GM21717 (cell line): ENCODE results near the gene SEMA6A.

Source experiments
- ATAC-seq: cut with Tn5 transposase; IDR thresholded peaks from one replicate; pipeline ENCODE4 v1.9.1; 2021; ENCODE audit warnings: mild to moderate bottlenecking, moderate library complexity; ENCODE audit not compliant: unreplicated experiment

Gene SEMA6A

DNA sequence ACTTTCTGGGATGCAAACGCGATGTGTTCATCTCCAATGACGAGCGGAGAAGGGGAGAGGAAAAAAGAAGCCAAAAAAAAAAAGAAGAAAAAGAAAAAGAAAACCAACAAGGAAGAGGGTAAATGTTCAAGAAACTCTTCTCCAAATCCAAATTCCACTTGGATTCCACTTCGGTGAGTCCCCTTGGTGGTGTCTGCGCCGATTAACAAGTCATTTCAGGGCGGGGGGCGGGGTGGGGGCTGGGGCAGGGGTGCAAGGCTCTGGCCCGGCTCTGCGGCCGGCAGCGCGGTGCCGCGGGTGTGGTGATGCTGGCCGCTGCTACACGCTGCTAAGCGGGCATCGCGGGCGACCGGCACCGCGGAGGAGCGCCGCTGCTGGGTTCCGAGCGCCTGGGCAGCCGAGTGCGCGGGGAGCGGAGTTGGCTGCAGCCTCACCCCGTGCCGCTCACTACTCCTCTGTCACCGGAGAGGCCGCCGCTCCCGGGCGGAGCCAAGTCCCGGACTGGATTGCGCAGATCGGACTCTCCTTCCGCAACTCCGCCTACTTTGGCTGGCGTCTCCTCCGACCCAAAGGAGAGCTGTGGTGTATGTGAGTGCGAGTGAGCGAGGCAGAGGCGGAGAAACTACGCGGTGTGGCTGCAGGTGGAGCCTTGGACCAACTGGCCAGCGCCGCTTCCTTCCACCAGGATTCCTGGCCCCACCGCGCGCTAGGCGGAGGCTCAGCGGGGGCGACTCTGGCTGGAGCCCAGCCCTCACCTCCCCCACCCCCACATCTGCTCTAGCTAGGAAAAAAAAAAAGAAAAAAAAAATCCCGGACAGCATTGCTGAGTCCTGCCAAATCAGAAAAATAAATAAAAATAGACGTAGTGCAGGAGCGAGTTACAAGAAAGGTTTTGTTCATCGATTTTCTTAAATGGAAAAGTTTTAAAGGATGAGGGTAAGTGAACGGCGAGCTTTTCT, at the start of gene SEMA6A:
TSS of gene SEMA6A (minus strand) at position 457 of the 959 bp plus-strand sequence. CDS start 69,879 bp downstream, outside the sequence.
- peak; percentile 59 for ATAC-seq

- ATAC-seq: no peak
These were observed 47.9 kb upstream of the SEMA6A start for GRCh38 chr5:116622375-116623050.

DNA sequence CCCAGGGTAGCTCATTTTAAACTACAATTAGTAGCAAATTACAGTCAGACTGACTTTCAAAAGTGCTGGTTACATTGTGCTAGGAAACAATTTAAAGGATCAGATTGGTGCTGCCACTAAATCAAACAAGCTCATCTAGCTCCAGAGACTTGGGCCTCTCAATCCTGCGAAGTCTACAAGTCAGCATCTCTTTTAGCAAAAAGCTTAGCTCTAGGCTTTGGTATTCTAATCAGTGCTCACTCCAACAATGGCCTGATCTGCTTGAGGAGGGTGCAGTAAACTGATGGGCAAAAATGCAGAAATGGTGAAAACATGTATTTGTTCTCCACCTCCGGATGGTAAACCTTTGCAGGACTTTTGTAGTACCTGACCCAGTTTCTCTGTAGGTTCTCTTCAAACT, 47.0 kb upstream of the SEMA6A start:
- no peak for ATAC-seq

- no peak for ATAC-seq
These were observed 42.3 kb upstream of the SEMA6A start for GRCh38 chr5:116616876-116617275.

DNA sequence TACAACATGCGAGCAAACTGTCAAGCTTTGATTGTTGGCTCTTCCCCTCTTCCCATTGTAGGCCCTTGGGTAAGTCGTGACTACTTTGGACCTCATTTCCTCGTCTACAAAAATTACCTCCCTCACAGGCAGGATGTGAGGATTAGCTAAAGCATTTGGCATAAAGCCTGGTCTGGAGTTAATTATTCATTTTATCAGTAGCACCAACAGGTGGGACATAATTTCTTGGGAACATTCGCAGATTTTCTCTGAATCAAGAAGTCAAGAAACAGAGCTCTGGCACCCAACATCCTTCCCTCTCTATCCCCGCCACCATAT, 39.9 kb upstream of the SEMA6A start:
- no peak for ATAC-seq

DNA sequence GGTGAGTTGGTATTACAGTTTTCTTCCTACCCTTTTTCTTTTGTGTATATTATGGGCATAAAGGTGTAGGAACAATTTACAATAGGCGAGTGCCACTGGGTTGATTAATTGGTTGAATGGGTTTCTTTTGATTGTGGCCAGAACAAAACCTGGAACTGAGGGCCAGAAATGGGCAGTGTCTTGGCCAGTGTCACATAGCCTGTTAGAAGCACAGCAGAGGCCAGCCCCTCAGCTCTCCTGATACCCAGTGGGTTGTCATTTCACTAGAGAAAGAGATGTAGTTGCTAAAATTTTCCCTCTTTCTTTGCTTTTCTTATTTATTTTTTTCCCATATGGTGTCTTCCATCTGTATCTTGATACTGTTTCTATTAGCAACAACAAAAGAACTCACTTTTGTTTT, 38.8 kb upstream of the SEMA6A start:
- ATAC-seq: peak; percentile 30

GRCh38 chr5:116612431-116612830, 37.8 kb upstream of the SEMA6A start:
- ATAC-seq: no peak

GRCh38 chr5:116605310-116606070, 30.9 kb upstream of the SEMA6A start:
- no peak for ATAC-seq

DNA sequence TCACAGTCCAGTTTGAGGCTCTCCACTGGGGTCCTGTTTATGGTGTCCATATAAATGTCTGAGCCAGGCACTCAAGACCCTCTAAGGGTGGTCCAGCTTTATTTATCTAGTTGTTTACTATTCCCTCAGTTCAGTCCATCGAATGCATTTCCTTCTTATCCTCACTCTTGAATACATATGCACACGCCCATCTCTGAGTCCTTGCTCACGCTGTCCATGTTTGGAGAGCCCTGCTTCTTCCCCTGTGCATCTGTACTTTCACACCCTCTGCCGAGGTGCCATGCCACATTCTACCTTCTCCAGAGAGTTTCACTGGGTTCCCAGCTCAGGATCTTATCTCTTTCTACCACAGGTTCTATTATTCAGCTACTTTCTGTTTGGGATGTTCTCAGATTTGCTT, 30.2 kb upstream of the SEMA6A start:
- ATAC-seq: no peak

DNA sequence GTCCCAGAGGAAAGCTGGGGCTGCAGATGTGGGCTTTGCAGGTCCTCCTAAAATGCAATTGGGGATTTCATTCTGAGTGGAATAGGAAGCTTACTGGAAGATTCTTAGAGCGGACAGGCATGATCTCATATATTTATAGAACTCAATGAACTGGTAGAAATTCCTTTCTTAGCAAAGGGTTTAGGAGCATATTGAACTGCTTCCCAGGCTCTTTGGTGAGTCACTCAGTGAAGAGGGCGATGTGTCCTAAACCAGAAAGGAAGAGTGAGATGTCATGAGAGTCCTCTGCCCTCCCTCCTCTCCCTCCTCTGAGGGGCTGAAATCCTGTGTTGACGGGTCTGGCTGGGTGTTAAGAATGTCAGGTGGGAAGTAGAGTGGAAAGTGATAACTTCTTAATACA, 26.3 kb upstream of the SEMA6A start:
- ATAC-seq: no peak

- ATAC-seq: no peak
These were observed 24.3 kb upstream of the SEMA6A start for GRCh38 chr5:116598911-116599310.

DNA sequence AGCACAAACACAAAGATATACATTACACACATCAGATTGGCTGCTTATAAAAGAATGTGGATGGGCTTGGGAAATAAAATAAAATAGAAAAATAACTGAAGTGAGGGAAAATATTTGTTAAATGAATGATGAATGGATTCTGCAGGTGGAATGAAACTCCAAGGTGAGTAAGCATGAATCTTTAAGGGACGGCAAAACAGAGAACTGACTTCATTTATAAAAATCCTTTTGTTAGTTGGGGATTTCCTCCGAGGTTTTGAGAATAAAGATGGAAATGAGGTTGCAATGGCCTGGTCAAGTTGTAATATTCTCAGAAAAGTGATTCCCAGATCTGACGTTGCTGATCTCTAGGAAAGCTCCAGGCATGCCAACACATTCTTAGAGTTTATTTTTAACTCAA, 20.9 kb upstream of the SEMA6A start:
- no peak for ATAC-seq

DNA sequence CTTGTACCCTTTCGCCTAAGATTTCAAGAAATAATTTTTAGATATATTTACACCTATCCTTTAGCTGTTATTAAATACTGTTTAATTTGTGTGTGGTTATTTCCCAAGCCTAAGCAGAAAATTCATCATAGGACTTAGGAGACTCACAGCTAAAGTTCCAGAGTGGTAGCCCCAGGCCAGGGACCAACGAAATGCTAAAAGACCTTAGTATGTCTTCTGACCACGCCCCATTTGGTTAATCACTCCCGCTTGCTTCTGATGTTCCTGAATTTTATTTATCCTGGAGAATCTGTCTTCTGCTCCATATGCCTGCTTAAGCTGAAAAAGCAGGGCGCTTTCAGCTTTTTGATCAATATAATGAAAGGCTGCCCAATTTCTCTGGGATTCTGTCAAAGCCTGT, 18.7 kb upstream of the SEMA6A start:
- no peak for ATAC-seq

GRCh38 chr5:116585227-116585626, 10.6 kb upstream of the SEMA6A start:
- no peak for ATAC-seq

GRCh38 chr5:116583862-116584222, 9.2 kb upstream of the SEMA6A start:
- no peak for ATAC-seq

- ATAC-seq: no peak
These were observed 8.7 kb upstream of the SEMA6A start for GRCh38 chr5:116583085-116583861.

DNA sequence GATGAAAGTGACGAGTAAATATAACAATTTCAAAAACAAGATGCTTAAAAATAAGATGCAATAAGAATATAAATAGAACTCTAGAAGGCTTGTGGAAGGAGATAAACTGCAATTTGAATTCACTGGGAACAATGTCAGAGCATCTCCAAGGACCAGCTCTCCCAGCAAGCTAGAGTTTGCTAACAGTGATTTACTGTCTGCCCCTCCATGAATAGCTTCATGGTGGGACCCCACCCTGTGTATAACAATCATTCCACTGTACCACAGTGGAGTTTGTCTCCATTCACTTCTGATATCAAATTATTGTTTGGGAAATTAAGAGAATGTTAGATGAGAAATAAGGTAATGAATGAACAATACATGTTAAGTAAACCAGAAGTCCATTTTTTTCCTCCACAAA, 7.3 kb upstream of the SEMA6A start:
- ATAC-seq: no peak

GRCh38 chr5:116579144-116579543, 4.5 kb upstream of the SEMA6A start:
- no peak for ATAC-seq

DNA sequence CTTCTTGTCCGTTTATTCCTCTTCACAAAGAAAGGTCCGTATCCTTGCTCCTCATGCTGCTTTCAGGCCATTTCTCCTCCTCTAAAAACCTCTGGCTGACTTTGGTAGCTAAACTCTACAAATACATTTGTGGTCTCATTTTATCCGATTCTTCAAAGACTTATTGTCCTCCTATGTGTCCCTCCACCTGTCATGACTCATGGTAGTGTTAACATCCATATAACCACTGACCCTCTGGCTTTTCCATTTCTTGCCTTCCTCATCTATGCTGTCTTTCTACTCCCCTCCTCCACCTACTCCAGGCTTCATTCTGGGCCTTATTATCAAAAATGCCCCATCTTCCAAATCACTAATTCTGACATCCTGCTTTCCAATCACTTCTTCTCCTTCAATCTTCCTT, 4.1 kb upstream of the SEMA6A start:
- no peak for ATAC-seq

DNA sequence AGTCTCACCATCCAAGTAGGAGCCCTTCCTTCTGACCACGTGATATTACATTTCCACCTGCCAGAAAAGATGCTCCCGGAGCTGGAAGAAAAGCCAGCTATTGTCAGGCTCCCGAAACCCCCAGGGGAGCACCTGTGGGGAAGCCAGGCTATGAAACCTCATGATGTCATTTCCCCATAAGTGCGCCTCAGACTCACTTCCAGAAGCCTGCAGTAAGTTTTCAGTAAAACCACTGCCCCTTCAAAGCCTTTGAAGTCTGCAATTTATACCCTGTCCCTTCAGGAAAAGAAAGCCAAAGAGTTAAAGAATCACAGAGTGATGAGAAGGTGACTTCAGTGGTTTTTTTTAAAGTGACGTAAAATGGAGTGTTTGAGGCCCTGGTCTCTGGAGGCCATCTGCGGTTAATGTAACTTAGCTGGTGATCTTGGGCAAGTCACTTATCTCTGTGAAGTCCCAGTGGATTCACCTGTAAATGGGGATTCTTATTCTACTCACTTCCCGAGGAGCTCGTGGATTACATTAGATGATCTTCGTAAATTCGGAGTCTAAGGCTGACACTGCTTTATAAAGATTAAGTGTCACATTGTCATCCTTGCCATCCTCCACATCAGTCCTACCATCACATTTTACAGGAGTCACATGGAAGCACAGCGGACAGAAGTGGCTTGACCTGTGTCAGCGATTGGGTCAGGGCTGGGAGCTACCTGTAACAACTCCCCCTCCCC, 2.6 kb upstream of the SEMA6A start:
- ATAC-seq: peak; percentile 49
